ENCODE data around the gene DPM1.

The DPM1 gene

GRCh38 chr20:50992336-50992732 is 34.0 kb upstream of the DPM1 start:
- in situ Hi-C loops (cut with HindIII; ENCODE audit: low sequenced_read_pairs) = no loop called here
- no peak for DNase-seq (ENCODE audit: low read depth, low spot score)
- H3K4me3 ChIP-seq (ENCODE audit: low read depth, low read length) = no peak overlapping the region
- no peak for TF ChIP-seq CTCF (IDR thresholded peaks at IDR 0.05; ENCODE audit: low read depth, low read length)

- H3K4me3 ChIP-seq (ENCODE audit: low read depth, low read length) = no peak overlapping the region
- no peak for DNase-seq (ENCODE audit: low read depth, low spot score)
- in situ Hi-C loops (cut with HindIII; ENCODE audit: low sequenced_read_pairs) = no loop called here
- TF ChIP-seq CTCF (IDR thresholded peaks at IDR 0.05; ENCODE audit: low read depth, low read length) = no peak
These were observed 32.7 kb upstream of the DPM1 start for GRCh38 chr20:50991076-50991475.

GRCh38 chr20:50987493-50988210 is 29.3 kb upstream of the DPM1 start:
- in situ Hi-C loops (cut with HindIII; ENCODE audit: low sequenced_read_pairs) = no loop called here
- peak; percentile 89 for DNase-seq (ENCODE audit: low read depth, low spot score)
- TF ChIP-seq CTCF (IDR thresholded peaks at IDR 0.05; ENCODE audit: low read depth, low read length) = peak; percentile 83
- no peak overlapping the region for H3K4me3 ChIP-seq (ENCODE audit: low read depth, low read length)

DNA sequence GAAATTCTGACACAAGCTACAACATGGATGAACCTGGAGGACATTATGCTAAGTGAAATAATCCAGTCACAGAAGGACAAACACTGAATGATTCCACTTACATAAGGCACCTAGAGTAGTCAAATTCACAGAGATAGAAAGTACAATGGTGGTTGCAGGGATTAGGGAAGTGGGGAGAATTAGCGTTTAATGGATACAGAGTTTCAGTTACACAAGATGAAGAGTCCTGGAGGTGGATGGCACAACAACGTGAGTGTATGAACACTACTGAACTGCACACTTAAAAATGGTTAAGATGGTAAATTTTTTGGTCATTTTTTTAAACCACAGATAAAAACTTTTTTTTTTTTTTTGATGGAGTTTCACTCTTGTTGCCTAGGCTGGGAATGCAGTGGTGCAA is 25.0 kb upstream of the DPM1 start:
- no peak for TF ChIP-seq CTCF (IDR thresholded peaks at IDR 0.05; ENCODE audit: low read depth, low read length)
- in situ Hi-C loops (cut with HindIII; ENCODE audit: low sequenced_read_pairs) = no loop called here
- H3K4me3 ChIP-seq (ENCODE audit: low read depth, low read length) = no peak overlapping the region
- DNase-seq (ENCODE audit: low read depth, low spot score) = no peak

DNA sequence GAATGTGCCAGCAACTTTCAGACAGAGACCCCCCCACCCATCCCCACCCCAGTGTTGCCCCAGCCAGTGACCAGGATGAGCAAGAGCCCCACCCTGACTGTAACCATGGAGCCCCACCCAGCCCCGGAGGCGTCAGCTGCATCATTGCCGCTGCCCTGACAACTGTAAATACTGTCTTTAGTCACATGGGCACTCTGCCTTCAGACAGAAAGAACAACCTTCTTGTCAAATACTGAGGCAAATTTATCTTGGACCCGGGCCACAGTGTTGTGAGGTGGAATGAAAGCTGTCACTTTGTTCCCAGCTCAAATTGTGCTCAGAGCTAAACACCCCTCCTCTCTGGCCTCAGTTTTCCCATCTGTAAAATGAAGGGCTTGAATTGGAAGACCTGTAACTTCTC is 24.0 kb upstream of the DPM1 start:
- DNase-seq (ENCODE audit: low read depth, low spot score) = peak; percentile 78

DNA sequence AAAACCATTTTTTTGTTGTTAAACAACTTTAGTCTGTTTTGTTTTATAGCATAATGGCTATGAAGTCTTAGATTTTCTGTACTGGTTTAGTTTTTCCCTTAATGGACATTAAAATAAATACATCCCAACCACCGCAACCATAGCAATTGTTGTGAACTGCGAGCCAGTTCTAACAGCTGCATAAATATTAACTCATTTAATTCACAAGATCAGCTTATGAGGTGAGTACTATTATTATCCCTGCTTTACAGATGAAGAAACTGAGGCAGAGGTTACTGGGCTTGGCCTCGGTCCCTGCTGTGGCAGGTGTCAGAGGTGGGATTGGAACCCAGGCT is 23.3 kb upstream of the DPM1 start:
- H3K4me3 ChIP-seq (ENCODE audit: low read depth, low read length) = no peak overlapping the region
- in situ Hi-C loops (cut with HindIII; ENCODE audit: low sequenced_read_pairs) = no loop called here
- no peak for TF ChIP-seq CTCF (IDR thresholded peaks at IDR 0.05; ENCODE audit: low read depth, low read length)
- DNase-seq (ENCODE audit: low read depth, low spot score) = no peak

More for the DNA sequence above, 24.0 kb upstream of the DPM1 start:
- H3K4me3 ChIP-seq (ENCODE audit: low read depth, low read length) = no peak overlapping the region
- no peak for TF ChIP-seq CTCF (IDR thresholded peaks at IDR 0.05; ENCODE audit: low read depth, low read length)
- in situ Hi-C loops (cut with HindIII; ENCODE audit: low sequenced_read_pairs) = no loop called here
